ENCODE data around the gene CTSW.

CTSW gene

GRCh38 chr11:65856689-65857499 is 22.7 kb upstream of the CTSW start:
- peak; percentile 79 for DNase-seq

GRCh38 chr11:65857500-65857852 is 22.2 kb upstream of the CTSW start:
- peak; percentile 66 for DNase-seq

- DNase-seq = peak; percentile 97
These were observed 21.6 kb upstream of the CTSW start, which contains the start of gene CFL1 for GRCh38 chr11:65857853-65858680. Gene CFL1, minus strand, starts transcription at chr11:65858180. Its CDS starts 81 bp downstream, at chr11:65858099.

DNA sequence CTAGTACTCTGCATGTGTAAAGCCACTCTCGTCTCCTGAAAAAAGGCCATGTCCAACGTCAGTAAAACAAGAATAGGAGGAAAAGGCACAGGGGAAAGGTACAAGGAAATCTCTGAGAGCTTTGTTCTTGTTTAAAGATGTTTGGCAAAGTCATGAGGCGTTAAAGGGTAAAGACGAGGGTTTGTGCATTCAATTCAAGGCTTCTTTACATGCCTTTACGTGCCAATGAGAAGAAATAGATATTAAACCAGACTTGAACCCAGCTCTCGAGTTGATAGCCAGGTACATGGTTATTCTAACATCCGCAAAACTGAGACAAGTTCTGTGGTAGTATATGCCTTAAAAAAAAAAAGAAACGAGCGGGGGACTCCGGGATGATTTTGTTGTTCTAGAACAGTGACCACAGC is 21.0 kb upstream of the CTSW start:
- DNase-seq = no peak

GRCh38 chr11:65859095-65859811 is 20.4 kb upstream of the CTSW start:
- DNase-seq = peak; percentile 96

- no peak for DNase-seq
These were observed 19.8 kb upstream of the CTSW start for GRCh38 chr11:65859812-65860277.

- peak; percentile 98 for DNase-seq
These were observed 19.1 kb upstream of the CTSW start, which contains the start of gene MUS81 for GRCh38 chr11:65860278-65861164. Gene MUS81, plus strand, starts transcription at chr11:65860433. Its CDS starts 321 bp downstream, at chr11:65860754.

DNA sequence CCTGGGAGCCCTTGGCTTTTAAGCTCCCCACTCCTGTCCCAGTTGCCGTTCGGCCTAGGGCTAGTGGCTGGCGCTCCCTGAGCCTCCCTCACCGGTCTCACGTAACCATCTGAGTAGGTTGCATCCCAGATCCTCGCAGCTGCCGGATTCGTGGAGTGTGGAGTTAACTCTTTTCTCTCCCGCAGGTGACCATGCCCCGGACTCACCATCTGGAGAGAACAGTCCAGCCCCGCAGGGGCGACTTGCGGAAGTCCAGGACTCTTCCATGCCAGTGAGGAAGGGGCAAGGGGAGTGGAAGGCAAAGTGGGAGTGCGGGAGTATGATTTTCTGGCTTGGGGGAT is 18.5 kb upstream of the CTSW start:
- DNase-seq = no peak

DNA sequence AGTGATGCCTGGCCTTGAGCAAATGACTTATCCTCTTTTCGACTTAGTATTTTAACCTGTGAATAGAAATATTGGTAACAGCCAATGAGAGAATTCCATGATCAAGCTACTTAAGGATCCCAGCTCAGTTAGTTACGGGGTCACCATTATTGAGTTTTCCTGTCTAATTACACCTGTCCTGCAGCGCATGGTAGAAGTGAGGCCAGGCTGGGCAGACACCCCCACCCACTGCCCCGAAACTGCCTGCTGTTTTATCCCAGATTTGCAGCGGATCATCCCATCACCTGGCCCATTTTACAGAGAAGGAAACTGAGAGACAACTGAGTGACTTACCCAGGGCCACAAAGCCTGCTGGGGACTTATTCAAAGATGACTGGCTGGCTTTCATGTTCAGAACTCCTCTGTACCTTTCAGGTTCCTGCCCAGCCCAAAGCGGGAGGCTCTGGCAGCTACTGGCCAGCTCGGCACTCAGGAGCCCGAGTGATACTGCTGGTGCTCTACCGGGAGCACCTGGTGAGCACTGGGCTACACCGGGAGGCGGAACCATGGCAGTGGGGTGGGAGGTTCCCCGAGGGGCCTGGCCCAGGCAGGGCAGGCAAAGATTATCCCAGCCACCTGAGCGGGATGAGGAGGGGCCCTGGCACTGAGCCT is 18.0 kb upstream of the CTSW start:
- DNase-seq = no peak

DNA sequence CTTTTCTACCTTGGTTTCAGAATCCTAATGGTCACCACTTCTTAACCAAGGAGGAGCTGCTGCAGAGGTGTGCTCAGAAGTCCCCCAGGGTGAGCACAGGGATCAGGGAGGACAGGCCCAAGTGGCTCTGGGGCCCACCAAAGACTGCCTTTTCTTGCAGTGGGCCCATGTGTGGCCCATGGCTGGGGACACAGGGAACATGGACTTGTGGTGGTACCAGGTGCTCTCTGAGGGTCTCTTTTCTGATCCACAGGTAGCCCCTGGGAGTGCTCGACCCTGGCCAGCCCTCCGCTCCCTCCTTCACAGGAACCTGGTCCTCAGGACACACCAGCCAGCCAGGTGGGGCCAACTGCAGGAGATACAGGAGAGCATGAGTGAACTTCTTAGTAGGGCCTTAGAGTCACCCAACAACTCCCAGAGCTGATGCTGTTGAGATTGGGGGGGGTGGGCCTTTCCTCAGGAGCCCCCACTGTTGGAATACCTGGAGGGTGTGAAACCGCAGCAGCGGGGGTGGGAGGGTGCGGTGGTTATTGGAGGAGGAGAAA is 17.4 kb upstream of the CTSW start:
- no peak for DNase-seq

DNA sequence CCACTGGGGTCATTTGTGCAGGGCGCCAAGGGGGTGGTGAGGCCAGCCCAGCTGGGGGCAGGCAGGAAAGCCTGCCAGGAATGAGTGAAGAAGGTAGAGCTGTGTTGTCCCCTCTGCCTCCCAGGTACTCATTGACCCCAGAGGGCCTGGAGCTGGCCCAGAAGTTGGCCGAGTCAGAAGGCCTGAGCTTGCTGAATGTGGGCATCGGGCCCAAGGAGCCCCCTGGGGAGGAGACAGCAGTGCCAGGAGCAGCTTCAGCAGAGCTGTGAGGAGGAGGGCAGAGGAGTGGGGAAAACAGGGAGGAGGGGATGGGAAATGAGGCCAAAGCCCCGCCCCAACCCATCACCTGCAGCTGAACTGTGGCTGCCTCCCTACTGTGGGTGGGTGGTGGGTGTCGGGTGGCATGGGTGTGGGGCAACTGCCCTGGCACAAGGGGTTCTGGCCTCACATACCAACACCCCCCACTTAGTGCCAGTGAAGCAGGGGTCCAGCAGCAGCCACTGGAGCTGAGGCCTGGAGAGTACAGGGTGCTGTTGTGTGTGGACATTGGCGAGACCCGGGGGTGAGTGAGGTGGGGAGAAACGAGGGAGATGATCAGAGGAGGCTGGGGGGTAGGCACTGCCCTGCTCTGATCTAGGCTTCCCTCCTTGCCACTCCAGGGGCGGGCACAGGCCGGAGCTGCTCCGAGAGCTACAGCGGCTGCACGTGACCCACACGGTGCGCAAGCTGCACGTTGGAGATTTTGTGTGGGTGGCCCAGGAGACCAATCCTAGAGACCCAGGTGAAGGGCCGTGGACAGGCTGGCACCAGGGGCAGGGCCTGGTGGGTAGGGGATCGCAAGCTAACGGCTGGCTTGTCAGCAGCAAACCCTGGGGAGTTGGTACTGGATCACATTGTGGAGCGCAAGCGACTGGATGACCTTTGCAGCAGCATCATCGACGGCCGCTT is 16.4 kb upstream of the CTSW start:
- no peak for DNase-seq

- DNase-seq = no peak
These were observed 15.5 kb upstream of the CTSW start for GRCh38 chr11:65863889-65864705.

DNA sequence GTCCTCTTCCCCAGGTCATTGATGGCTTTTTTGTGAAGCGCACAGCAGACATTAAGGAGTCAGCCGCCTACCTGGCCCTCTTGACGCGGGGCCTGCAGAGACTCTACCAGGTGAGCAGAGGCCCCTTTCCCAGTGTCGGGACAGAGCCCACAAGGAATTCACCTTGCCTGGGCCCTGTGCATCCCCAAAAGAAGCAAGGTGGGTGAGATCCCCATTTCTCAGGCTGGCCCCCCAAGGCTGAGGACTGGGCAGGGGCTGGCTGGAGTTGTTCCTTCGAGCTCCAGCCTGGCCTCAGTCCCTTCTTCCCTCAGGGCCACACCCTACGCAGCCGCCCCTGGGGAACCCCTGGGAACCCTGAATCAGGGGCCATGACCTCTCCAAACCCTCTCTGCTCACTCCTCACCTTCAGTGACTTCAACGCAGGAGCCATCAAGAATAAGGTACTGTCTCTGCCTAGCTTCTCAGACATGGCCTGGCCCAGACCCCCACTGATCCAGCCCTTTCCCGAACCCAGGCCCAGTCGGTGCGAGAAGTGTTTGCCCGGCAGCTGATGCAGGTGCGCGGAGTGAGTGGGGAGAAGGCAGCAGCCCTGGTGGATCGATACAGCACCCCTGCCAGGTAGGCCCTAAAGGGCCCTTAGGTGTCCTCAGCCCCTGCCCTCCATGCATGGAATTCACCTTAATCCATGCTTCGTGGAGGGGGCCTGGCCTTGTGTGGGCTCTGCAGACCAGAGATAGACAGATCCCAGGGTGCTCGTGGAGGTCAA is 14.7 kb upstream of the CTSW start:
- DNase-seq = no peak

- DNase-seq = no peak
These were observed 14.0 kb upstream of the CTSW start for GRCh38 chr11:65865550-65866172.

GRCh38 chr11:65866509-65867283 is 12.9 kb upstream of the CTSW start:
- DNase-seq = no peak

DNA sequence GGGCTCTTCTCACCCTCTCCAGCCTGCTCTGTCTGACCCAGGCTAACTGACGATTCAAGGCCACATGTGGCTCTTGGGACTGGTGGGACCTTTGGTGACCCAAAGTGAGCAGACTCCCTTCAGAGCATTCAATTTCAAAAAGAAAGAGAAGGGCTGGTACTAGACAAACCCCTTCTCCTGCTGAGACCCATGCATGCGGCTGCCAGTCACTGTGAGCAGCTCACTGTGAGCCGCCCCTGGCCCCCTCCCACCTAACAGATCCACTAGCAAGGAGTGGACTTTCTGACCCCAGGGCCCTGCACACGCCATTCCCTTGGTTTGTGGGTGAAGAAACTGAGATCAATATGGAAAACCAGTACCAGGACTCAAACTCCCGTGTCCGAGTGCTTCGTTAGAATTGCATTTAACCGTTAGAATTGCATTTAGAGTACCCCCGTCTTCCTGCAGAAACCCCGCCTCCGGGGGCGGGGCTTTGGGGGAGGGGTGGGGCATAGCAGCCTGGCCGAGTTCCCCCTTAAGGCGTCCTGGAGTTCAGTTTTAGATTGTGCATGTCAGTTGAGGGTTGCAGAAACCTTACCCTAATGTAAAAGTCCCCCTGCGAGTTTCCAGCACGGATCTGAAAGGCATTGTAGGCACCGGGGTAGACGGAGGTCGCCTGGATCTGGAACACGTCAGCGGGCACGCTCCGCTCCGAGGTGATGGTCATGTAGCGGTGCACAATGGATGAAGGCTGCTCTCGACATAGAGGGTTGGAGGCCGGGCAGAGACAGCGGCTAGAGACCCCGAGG is 12.2 kb upstream of the CTSW start:
- no peak for DNase-seq

All from activated CD4-positive, alpha-beta T cell treated with anti-CD3 and anti-CD28 coated beads, Interleukin-2, amount 50 U/mL, for 1 hour (primary cell).